EH (cell line): ENCODE measurements around the gene ADARB2.
"Not testable (repeated sequence)": the region's sequence is repeated elsewhere in the genome, so short reads cannot be mapped to it uniquely, and the experiment has no call there.

Experiments used
- DNase-seq: peaks from one replicate; pipeline ENCODE4 v3.0.0-alpha.2; 2015; ENCODE audit warnings: low read depth

The ADARB2 gene

DNA sequence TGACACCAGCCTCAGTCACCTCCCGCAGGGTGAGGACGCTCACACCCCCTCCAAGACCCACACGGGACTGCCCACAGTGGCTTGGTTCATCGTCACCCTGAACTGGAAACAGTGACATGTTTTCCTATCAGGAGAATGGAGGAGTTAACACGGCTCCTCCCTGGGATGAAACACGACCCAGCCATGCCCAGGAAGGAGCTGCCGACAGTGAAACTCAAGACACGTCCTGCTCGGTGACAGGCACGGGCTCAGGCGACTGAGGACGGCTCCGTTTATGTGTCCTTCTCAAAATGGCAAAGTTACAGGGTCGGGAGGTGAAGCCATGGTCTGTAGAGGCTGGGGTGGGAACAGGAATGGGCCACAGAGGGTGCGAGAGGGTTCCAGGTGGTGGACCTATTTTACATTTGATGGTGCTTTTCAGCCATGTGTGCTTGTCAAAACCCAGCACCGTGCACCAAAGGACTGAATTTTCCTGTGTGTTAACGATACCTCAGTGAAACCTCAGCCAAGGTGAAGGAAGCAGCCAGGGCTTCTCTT lies 272.4 kb downstream of the ADARB2 start:
- no peak for DNase-seq

- DNase-seq = not testable (repeated sequence)
These were observed 273.4 kb downstream of the ADARB2 start for GRCh38 chr10:1463971-1464370.

GRCh38 chr10:1462994-1463633 lies 274.2 kb downstream of the ADARB2 start:
- DNase-seq = no peak

GRCh38 chr10:1462521-1462920 lies 274.8 kb downstream of the ADARB2 start:
- no peak for DNase-seq

DNA sequence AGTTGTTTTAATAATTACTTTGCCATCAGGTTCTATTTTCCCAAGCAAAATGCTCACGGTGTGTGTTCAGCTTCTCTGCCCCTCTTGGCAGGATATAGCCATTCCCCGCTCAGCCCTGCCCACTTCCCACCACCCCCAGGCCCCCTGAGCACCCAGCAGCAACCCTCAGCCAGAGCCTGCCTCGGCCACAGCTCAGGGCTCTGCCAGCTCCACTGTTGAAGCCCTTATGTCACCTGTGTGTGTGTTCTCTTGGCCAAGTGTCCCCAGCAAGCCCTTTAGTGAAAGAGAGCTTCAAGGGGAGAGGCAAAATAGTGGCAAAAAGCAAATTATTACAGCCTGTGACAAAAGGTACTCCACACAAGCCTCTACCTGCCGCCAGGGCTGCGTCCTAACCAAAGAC lies 275.3 kb downstream of the ADARB2 start:
- no peak for DNase-seq

DNA sequence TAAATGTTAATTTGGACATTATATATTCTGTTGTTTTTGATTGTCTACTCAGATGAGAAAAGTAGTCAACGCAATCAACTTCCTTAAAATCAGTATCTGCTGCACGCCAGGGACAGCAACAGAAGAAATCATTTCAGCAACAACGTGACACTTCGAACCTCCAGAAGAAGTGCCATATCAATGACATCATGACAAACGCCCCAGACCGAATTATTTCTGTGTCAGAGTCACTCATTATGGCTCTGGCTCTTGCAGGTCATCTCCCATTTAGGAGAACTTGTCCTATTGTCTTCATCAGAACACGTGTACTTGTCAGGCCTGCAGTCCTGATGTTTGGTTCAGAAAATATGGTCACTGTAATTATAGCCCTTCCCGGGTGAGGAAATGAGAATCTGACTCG lies 276.3 kb downstream of the ADARB2 start:
- DNase-seq = no peak

DNA sequence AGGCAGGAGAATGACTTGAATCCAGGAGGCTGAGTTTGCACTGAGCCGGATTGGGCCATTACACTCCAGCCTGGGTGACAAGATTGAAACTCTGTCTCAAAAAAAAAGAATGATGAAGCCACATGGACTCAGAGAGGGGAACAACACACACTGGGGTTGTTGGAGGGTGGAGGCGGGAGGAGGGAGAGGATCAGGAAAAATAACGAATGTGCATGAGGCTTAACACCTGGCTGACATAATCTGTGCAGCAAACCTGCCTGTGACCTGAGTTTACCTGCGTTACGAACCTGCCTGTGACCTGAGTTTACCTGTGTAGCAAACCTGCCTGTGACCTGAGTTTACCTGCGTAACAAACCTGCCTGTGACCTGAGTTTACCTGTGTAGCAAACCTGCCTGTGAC lies 277.7 kb downstream of the ADARB2 start:
- not testable (repeated sequence) for DNase-seq

GRCh38 chr10:1454951-1455350 lies 282.4 kb downstream of the ADARB2 start:
- no peak for DNase-seq

GRCh38 chr10:1454428-1454827 lies 282.9 kb downstream of the ADARB2 start:
- no peak for DNase-seq

- no peak for DNase-seq
These were observed 284.5 kb downstream of the ADARB2 start for GRCh38 chr10:1452777-1453176.

GRCh38 chr10:1451941-1452340 lies 285.4 kb downstream of the ADARB2 start:
- no peak for DNase-seq

GRCh38 chr10:1451362-1451888 lies 285.9 kb downstream of the ADARB2 start:
- no peak for DNase-seq

DNA sequence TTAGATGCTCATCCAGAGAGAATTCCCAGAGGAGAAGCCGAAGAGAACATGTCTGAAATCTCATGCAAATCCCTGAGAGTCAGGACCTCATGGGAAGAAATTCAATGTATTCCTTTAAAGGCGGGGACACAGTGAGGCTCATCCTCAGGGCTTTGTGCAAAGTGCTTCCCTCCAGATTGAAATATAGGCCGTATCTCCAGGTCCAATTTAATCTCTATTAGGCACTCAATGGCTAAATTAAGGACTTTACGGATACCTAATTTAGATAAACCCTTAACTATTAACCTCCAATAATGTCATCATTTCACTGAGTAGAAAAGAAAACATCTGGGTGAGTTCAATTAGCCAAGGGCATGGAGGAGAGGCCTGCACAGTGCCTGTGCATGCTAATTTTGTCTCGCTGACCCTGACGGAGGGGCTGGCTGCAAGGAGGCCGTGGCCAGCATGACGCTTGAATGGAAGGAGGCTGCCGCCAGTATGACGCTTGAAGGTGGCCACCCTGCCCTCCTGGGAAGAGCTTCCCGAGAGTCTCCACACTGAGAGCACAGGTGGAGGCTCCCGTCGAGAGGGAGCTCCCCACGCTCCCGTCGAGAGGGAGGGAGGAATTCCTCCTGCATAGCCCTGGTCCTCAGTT lies 287.6 kb downstream of the ADARB2 start:
- DNase-seq = no peak

- no peak for DNase-seq
These were observed 288.3 kb downstream of the ADARB2 start for GRCh38 chr10:1449021-1449420.

DNA sequence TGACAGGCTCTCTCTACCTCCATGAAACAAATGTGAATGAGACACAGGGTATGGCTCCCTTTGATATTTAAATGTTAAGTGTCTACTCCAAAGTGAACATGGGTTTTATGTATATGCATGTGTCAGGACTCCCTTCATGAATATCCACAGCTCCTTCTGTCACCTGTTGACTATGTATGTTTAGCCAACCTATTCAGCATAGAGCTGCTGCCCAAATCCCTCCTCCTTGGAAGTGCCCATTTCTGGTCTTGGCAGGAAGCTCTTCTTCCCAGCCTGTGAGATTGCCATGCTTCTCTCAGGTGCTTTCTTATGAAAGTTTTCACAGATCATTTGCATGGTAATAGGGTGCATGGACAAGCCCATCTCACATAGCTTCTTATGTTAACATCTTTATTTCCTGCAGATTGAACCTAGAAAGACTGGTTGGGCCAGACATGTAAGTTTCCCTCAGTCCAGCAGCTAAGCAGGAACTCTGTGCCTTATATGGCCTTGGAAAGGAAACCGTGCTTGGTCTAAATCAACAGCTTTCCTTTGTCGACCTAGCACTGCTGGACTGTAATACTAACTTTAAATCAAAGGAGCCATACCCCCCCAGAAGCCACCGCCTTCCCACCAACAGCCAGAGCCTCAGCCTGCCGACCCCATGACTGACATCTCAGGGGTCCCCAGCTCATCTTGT lies 288.9 kb downstream of the ADARB2 start:
- no peak for DNase-seq

GRCh38 chr10:1444826-1445225 lies 292.5 kb downstream of the ADARB2 start:
- DNase-seq = no peak

GRCh38 chr10:1440897-1441296 lies 296.4 kb downstream of the ADARB2 start:
- no peak for DNase-seq

GRCh38 chr10:1434912-1435692 lies 302.2 kb downstream of the ADARB2 start:
- DNase-seq = no peak

- DNase-seq = no peak
These were observed 303.1 kb downstream of the ADARB2 start for GRCh38 chr10:1434202-1434601.

DNA sequence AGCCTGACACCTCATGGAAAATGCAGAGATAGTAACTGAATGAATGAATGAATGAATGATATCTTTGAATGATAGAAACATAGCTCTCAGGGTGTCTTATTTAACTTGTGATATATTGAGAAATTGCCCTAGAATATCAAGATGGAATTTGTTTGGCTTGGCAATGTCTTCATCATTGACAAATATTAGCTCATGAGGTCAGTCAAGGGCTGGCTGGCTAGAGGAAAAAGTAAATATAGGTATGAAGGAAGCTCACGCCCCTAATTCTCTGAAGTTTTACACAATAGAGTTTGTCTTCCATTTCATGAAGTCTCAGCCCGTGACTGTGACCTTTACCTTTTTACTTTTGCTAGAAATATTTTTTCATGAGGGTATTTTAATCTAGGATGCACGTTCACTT lies 305.2 kb downstream of the ADARB2 start:
- no peak for DNase-seq

- no peak for DNase-seq
These were observed 306.1 kb downstream of the ADARB2 start for GRCh38 chr10:1431229-1431628.

DNA sequence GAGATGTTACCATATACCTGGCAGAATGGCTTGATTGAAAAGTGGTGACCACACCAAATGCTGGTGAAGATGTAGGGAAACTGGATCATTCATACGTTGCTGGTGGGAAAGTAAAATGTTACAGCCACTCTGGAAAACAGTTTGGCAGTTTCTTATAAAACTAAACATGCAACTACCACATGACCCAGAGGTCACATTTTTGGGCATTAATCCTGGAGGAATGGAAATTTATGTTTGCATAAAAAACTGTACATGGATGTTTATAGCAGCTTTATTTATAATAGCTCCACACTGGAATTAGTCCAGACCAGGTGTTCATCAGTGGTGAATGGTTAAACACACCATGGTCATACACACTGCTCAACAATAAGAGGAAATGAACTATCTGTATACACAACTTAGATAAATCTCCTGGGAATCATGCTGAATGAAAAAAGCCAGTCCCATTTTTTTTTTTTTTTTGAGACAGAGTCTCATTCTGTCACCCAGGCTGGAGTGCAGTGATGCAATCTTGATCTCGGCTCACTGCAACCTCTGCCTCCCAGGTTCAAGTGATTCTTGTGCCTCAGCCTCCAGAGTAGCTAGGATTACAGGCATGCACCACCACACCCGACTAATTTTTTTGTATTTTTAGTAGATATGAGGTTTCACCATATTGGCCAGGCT lies 309.7 kb downstream of the ADARB2 start:
- DNase-seq = not testable (repeated sequence)
